ENCODE data around the gene ZFYVE1. TPM values are rescaled to one million over a fixed set of nuclear protein-coding genes. Genes with fewer than 3 reads are reported as not detected.
"Not testable (repeated sequence)": the region's sequence is repeated elsewhere in the genome, so short reads cannot be mapped to it uniquely, and the experiment has no call there.

The ZFYVE1 gene
- total and polyA plus RNA-seq, 2 of the 13 experiments (the other 11 are each of a cell fraction or from before 2014, with no cell fraction given) = 2.6 to 5.3 TPM

GRCh38 chr14:73025544-73025943, 1.4 kb downstream of the ZFYVE1 start (continued):
- TF ChIP-seq ZNF562 (CRISPR knock-in tag; IDR thresholded peaks at IDR 0.05; ENCODE audit: borderline replicate concordance) (no peak), ZFP82 (CRISPR knock-in tag; IDR thresholded peaks at IDR 0.05; ENCODE audit: borderline replicate concordance) (no peak), ZNF616 (CRISPR knock-in tag; IDR thresholded peaks at IDR 0.05; ENCODE audit: low read depth) (no peak), MNT (IDR thresholded peaks at IDR 0.05) (no peak), ZMYM4 (CRISPR knock-in tag; IDR thresholded peaks at IDR 0.05) (no peak)

GRCh38 chr14:73022051-73022450, 4.9 kb downstream of the ZFYVE1 start:
- 98% methylated on average over 4 of the region's 4 CpGs for WGBS (ENCODE audit: low lambda C conversion rate)
- BruUV-seq (replicated peaks) = no TSS peak

GRCh38 chr14:73016011-73016410, 10.9 kb downstream of the ZFYVE1 start:
- H3K79me2 ChIP-seq (ENCODE audit: insufficient read depth, low read length); H3K4me2 ChIP-seq (ENCODE audit: low read depth, low read length); H3K9ac ChIP-seq (ENCODE audit: insufficient read depth, low read depth, low read length); H3K9me3 ChIP-seq (ENCODE audit: low read length); ATAC-seq; CTCF ChIA-PET (ENCODE audit: low intra/inter-chr PET ratio, low total read pairs); H4K20me1 ChIP-seq (ENCODE audit: insufficient read depth, low read length); in situ Hi-C loops (cut with HindIII; ENCODE audit: extremely low pct_ligation_motif_present, low pct_unique_long_range_greater_than_20kb); H2AFZ ChIP-seq (ENCODE audit: low read length); intact Hi-C loops (cut with micrococcal nuclease; ENCODE audit: unreplicated experiment); FAIRE-seq; POLR2A ChIA-PET; DNase-seq (ENCODE audit: low spot score); H3K27me3 ChIP-seq (ENCODE audit: control insufficient read depth in 1 of 2, insufficient read depth in 2 of 2, low read length in 2 of 2); BruUV-seq (replicated peaks); H3K4me3 ChIP-seq (replicated peaks in 1 of 3; ENCODE audit: insufficient read depth in 1 of 3, low read depth in 2 of 3, low read length in 3 of 3); H3K27ac ChIP-seq (ENCODE audit: extremely low read length, insufficient read depth, low read length); H3K36me3 ChIP-seq (replicated peaks in 1 of 2; ENCODE audit: control insufficient read depth in 1 of 2, insufficient read depth in 2 of 2, low read length in 2 of 2); H3K4me1 ChIP-seq (ENCODE audit: insufficient read depth, low read length): not testable (repeated sequence)
- WGBS (ENCODE audit: low lambda C conversion rate) = 100% methylated on average over 10 of the region's 10 CpGs

More at GRCh38 chr14:73022051-73022450, 4.9 kb downstream of the ZFYVE1 start:
- Histone ChIP-seq H3K79me2 (ENCODE audit: insufficient read depth, low read length) (no peaks in the 10 kb centered on the region), H3K36me3 (replicated peaks in 1 of 2; ENCODE audit: control insufficient read depth in 1 of 2, insufficient read depth in 2 of 2, low read length in 2 of 2) (peaks cover 2 to 9% of the 10 kb centered on the region in 2 experiments; a peak in 3 of 5 replicates), H2AFZ (ENCODE audit: low read length) (no peak overlapping the region), H3K9ac (ENCODE audit: insufficient read depth, low read depth, low read length) (no peak overlapping the region), H3K4me1 (ENCODE audit: insufficient read depth, low read length) (peaks cover 13% of the 10 kb centered on the region), H3K4me3 (replicated peaks in 1 of 3; ENCODE audit: insufficient read depth in 1 of 3, low read depth in 2 of 3, low read length in 3 of 3) (no peak overlapping the region), H3K27me3 (ENCODE audit: control insufficient read depth in 1 of 2, insufficient read depth in 2 of 2, low read length in 2 of 2) (no peaks in the 10 kb centered on the region), H4K20me1 (ENCODE audit: insufficient read depth, low read length) (no peaks in the 10 kb centered on the region), H3K27ac (ENCODE audit: extremely low read length, insufficient read depth, low read length) (no peak overlapping the region), H3K4me2 (ENCODE audit: low read depth, low read length) (no peak overlapping the region), H3K9me3 (ENCODE audit: low read length) (no peaks in the 10 kb centered on the region)
- DNase-seq (ENCODE audit: low spot score) (no peak), FAIRE-seq (no peak), ATAC-seq (no peak)
- TF ChIP-seq IRF2 (CRISPR knock-in tag; IDR thresholded peaks at IDR 0.05) (no peak), KDM5B (CRISPR knock-in tag; IDR thresholded peaks at IDR 0.05; ENCODE audit: borderline replicate concordance) (no peak), TBX3 (IDR thresholded peaks at IDR 0.05; ENCODE audit: borderline replicate concordance) (no peak), THRA (CRISPR knock-in tag; IDR thresholded peaks at IDR 0.05; ENCODE audit: borderline replicate concordance) (no peak), ZNF225 (CRISPR knock-in tag; IDR thresholded peaks at IDR 0.05) (no peak), FOSL2 (CRISPR knock-in tag; IDR thresholded peaks at IDR 0.05) (no peak)
- intact Hi-C loops (cut with micrococcal nuclease; ENCODE audit: unreplicated experiment) = no loop called here
- POLR2A ChIA-PET = no interaction called here
- CTCF ChIA-PET (ENCODE audit: low intra/inter-chr PET ratio, low total read pairs) = no interaction called here
- in situ Hi-C loops (cut with HindIII; ENCODE audit: extremely low pct_ligation_motif_present, low pct_unique_long_range_greater_than_20kb) = no loop called here

All from HepG2 (cell line).